Osteocyte (in vitro differentiated cells): Measurements from ENCODE around the gene CA4. TPM values are rescaled to one million over a fixed set of nuclear protein-coding genes. Genes with fewer than 3 reads are reported as not detected.
A peak's percentile ranks its signal among the peaks of the same experiment; 100 is the strongest.
"Not testable (repeated sequence)": the region's sequence is repeated elsewhere in the genome, so short reads cannot be mapped to it uniquely, and the experiment has no call there.

Experiments used
- DNase-seq: peaks from one replicate; pipeline ENCODE4 v3.0.0; 2021; ENCODE audit warnings: mixed read lengths; ENCODE audit not compliant: unreplicated experiment; ENCODE audit errors: extremely low spot score
- H3K27ac Mint-ChIP-seq: one replicate; pipeline ENCODE4 v1.8.0; 2021; ENCODE audit warnings: mild to moderate bottlenecking, mixed read lengths; ENCODE audit not compliant: unreplicated experiment
- H3K27me3 Mint-ChIP-seq: one replicate; pipeline ENCODE4 v1.8.0; 2021; ENCODE audit warnings: mixed read lengths; ENCODE audit not compliant: unreplicated experiment
- H3K36me3 Mint-ChIP-seq: one replicate; pipeline ENCODE4 v1.8.0; 2021; ENCODE audit warnings: mixed read lengths; ENCODE audit not compliant: unreplicated experiment
- H3K4me1 Mint-ChIP-seq: one replicate; pipeline ENCODE4 v1.8.0; 2021; ENCODE audit warnings: mixed read lengths; ENCODE audit not compliant: unreplicated experiment
- H3K4me3 Mint-ChIP-seq: one replicate; pipeline ENCODE4 v1.8.0; 2021; ENCODE audit warnings: mild to moderate bottlenecking, moderate library complexity, mixed read lengths; ENCODE audit not compliant: unreplicated experiment
- H3K9me3 Mint-ChIP-seq: one replicate; pipeline ENCODE4 v1.8.0; 2021; ENCODE audit warnings: mixed read lengths; ENCODE audit not compliant: unreplicated experiment
- total RNA-seq: library from RNA; stranded (reverse); gene quantifications from 2 replicates; pipeline ENCODE4 v1.2.1, GENCODE V29; 2021
- TF ChIP-seq, protein P1 (sequence below): fragments of 200-600 bp; sonication (generic); IDR thresholded peaks from 2 replicates; pipeline ENCODE4 v1.5.0; 2021; ENCODE audit warnings: antibody characterized with exemption, mild to moderate bottlenecking, moderate library complexity

The CA4 gene
- total RNA-seq, 1 donor from 2014 or later = not detected

DNA sequence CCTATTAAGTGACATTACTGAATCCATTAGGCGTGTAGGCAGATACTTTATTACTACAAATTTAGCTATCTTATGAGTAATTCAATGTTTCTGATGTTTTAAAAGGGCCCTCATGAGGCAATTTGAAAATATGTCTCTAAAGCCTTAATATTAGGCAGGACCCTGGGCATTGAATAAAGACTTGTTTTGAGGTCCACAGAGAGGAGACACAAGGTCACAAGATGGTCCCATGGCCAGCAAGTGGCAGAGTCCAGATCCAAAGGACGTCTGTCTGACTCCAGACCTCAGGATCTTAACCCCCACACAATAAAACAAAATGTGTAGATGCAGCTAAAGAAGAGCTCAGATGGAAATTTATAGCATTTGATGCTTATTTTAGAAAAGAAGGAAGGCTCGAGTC lies 39.2 kb upstream of the CA4 start:
- H3K4me3 Mint-ChIP-seq = no peak overlapping the region
- no peak for DNase-seq
- no peak overlapping the region for H3K27ac Mint-ChIP-seq
- no peaks in the 10 kb centered on the region for H3K9me3 Mint-ChIP-seq
- peaks cover 8% of the 10 kb centered on the region for H3K27me3 Mint-ChIP-seq
- TF ChIP-seq, protein P1, sequence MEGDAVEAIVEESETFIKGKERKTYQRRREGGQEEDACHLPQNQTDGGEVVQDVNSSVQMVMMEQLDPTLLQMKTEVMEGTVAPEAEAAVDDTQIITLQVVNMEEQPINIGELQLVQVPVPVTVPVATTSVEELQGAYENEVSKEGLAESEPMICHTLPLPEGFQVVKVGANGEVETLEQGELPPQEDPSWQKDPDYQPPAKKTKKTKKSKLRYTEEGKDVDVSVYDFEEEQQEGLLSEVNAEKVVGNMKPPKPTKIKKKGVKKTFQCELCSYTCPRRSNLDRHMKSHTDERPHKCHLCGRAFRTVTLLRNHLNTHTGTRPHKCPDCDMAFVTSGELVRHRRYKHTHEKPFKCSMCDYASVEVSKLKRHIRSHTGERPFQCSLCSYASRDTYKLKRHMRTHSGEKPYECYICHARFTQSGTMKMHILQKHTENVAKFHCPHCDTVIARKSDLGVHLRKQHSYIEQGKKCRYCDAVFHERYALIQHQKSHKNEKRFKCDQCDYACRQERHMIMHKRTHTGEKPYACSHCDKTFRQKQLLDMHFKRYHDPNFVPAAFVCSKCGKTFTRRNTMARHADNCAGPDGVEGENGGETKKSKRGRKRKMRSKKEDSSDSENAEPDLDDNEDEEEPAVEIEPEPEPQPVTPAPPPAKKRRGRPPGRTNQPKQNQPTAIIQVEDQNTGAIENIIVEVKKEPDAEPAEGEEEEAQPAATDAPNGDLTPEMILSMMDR = no peak
- no peaks in the 10 kb centered on the region for H3K36me3 Mint-ChIP-seq
- peaks cover 7% of the 10 kb centered on the region for H3K4me1 Mint-ChIP-seq

DNA sequence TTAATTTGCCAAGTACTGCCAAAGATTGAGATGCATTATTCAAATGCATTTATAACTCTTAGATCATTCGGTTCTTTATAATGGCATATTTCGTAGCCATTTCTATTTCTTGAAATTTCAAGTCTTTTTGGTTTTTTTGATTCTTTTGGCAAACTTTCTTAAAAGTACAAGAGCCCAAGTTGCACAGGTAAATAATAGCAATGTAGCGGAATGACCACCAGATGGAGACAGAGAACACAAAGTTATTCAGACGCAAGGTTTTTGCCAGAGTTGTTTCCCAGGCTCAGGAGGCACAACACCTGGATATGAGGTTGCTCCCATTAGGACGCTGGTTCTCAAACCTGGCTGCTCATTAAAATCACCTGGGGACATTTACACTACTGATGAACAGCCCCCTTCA lies 38.1 kb upstream of the CA4 start:
- TF ChIP-seq, protein P1 = peak; percentile 30
- not testable (repeated sequence) for DNase-seq, H3K4me3 Mint-ChIP-seq, H3K4me1 Mint-ChIP-seq, H3K27me3 Mint-ChIP-seq, H3K36me3 Mint-ChIP-seq, H3K9me3 Mint-ChIP-seq, H3K27ac Mint-ChIP-seq

DNA sequence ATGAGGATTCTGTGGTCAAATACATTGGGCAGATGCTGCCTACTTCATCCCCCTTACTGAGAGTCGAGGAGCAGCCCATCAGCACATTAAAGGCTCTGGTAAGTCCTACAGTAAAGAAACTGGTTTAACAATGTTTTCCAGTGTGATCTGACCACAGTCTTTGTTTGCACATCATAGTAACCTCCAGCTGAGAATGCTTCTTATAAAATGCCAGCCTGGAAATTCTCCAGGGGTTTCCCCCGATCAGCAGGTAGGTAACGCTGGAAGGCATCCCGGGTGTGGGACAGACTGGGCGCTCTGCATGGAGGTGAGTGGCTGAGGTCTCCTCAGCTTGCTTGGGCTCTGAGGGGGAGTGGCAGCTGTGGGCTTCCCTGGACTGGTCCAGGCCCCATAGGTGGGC lies 34.4 kb upstream of the CA4 start:
- H3K9me3 Mint-ChIP-seq, H3K4me1 Mint-ChIP-seq, H3K36me3 Mint-ChIP-seq, H3K27ac Mint-ChIP-seq, H3K4me3 Mint-ChIP-seq, H3K27me3 Mint-ChIP-seq, DNase-seq: not testable (repeated sequence)

DNA sequence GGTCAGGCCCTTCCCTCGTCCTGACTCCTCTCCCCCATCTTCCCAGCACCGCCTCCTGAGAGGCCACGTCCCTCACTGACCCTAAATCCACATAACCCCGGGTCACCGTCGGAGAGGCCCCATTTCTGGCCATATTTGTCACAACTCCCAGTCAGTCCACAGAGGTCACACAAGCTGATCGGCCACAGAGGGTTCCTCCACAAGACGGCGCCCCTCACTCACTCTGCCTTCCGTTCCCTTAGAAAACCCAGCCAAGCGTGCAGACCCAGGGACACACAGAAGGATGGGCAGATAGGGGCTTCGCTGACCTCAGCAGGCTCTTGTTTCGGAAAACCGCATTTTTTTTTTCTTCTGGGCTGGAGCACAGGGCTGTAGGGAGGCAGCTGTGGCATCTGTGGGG lies 33.6 kb upstream of the CA4 start:
- H3K4me1 Mint-ChIP-seq, H3K9me3 Mint-ChIP-seq, H3K4me3 Mint-ChIP-seq, H3K27ac Mint-ChIP-seq, H3K36me3 Mint-ChIP-seq, H3K27me3 Mint-ChIP-seq, DNase-seq: not testable (repeated sequence)

DNA sequence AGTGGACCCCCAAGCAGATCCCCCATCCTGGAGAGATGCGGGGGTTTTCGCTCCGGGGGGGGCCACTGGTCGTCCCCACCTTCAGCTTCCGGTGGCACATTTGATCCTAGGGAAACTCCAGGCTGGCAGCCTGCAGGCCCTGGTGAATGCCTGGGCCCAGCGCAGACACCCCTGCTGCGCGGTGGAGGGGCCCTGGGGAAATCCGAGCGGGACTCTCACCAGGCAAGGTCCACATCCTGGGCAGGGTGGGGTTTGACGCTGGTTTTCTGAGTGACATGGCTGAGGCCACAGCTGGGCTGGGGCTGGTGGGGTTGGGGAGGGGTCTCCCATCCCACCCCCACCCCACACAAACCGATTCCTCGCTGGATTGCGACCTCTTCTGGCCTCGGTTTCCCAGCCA lies 30.6 kb upstream of the CA4 start:
- H3K9me3 Mint-ChIP-seq, H3K4me3 Mint-ChIP-seq, DNase-seq, H3K27ac Mint-ChIP-seq, H3K36me3 Mint-ChIP-seq, H3K4me1 Mint-ChIP-seq, H3K27me3 Mint-ChIP-seq: not testable (repeated sequence)

DNA sequence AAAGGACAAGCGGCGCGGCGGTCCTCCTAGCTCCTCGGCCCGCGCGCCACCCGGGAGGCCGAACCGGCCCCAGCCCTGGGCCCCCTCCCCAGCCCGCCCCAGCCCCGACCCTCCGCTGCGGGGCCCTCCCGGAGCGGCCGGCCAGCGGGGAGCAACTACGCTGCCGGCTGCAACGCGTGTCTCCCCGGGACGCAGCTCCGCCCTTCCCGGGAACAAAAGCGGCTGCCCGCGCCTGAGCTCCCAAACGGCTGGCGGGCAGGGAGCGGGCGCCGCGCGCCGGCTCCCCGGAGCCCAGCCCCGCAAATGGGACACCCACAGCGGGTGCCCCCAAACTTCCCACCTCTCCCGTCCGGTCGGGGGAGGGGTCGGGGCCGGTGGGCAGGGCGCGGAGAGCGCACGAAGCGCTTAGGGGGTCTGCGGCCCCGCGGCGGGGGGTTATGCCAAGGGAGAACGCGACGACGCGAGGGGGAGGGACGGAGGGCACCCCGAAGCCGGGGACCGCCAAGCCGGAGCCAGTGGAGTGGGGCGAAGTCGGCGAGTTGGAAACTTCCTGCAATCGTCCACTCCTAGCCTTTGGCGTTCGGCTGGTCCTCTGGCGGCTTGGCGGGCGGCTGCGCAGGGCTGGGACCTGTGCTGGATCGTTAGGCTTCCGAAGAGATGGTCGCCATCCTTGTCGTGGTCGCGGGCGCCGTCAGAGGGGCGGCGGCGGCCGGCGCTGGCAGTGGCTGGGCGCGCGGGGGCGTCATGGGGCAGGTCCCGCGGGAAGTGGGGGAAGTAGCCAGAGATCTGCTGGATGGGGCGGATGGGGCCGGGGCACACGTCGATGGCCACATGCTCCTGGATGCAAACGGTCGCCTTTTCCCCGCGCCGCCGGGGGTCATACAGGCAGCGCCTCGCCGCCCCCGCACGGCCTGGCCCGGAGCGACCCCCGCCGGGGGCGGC lies 29.7 kb upstream of the CA4 start:
- not testable (repeated sequence) for DNase-seq, H3K4me3 Mint-ChIP-seq, H3K27ac Mint-ChIP-seq, H3K27me3 Mint-ChIP-seq, H3K9me3 Mint-ChIP-seq, H3K36me3 Mint-ChIP-seq, H3K4me1 Mint-ChIP-seq
